Muscle of arm (tissue), 12 donors: ENCODE results near the gene PLXNA2. TPM values are rescaled to one million over a fixed set of nuclear protein-coding genes. Genes with fewer than 3 reads are reported as not detected.

Experiments
- DNase-seq: peaks from one replicate; pipeline ENCODE4 v3.0.0-alpha.2; 2013
- polyA plus RNA-seq, 12 donors: library from polyadenylated mRNA; unstranded; fragments of 120-200 nt; gene quantifications; one replicate each; pipeline ENCODE4 v1.2.1, GENCODE V29; 2013; ENCODE audit not compliant: insufficient read length in 12 of 12

Gene PLXNA2
- polyA plus RNA-seq, 12 donors: 20.4 to 39.2 (median 33.6) TPM; not detected in 1

- no peak for DNase-seq
Measured at GRCh38 chr1:208242941-208243526, 1.1 kb downstream of the PLXNA2 start.

- no peak for DNase-seq
Measured at GRCh38 chr1:208242146-208242545, 2.0 kb downstream of the PLXNA2 start.

GRCh38 chr1:208241512-208241911, 2.7 kb downstream of the PLXNA2 start:
- no peak for DNase-seq

GRCh38 chr1:208240662-208241355, 3.4 kb downstream of the PLXNA2 start:
- DNase-seq: no peak

- no peak for DNase-seq
Measured at GRCh38 chr1:208239473-208240381, 4.5 kb downstream of the PLXNA2 start.

GRCh38 chr1:208238710-208239472, 5.3 kb downstream of the PLXNA2 start:
- DNase-seq: peak; percentile 55

GRCh38 chr1:208237241-208237640, 6.9 kb downstream of the PLXNA2 start:
- DNase-seq: no peak

- no peak for DNase-seq
Measured at GRCh38 chr1:208235982-208236761, 8.0 kb downstream of the PLXNA2 start.

- no peak for DNase-seq
Measured at GRCh38 chr1:208235356-208235981, 8.7 kb downstream of the PLXNA2 start.

- DNase-seq: no peak
Measured at GRCh38 chr1:208234721-208235120, 9.5 kb downstream of the PLXNA2 start.

GRCh38 chr1:208233978-208234377, 10.2 kb downstream of the PLXNA2 start:
- no peak for DNase-seq

GRCh38 chr1:208233546-208233945, 10.6 kb downstream of the PLXNA2 start:
- DNase-seq: no peak

- no peak for DNase-seq
Measured at GRCh38 chr1:208232662-208233038, 11.5 kb downstream of the PLXNA2 start.

- no peak for DNase-seq
Measured at GRCh38 chr1:208231881-208232661, 12.1 kb downstream of the PLXNA2 start.

GRCh38 chr1:208230668-208231529, 13.3 kb downstream of the PLXNA2 start:
- no peak for DNase-seq

- no peak for DNase-seq
Measured at GRCh38 chr1:208228550-208228949, 15.6 kb downstream of the PLXNA2 start.

- no peak for DNase-seq
Measured at GRCh38 chr1:208228026-208228425, 16.2 kb downstream of the PLXNA2 start.

GRCh38 chr1:208227366-208227765, 16.8 kb downstream of the PLXNA2 start:
- no peak for DNase-seq
